HG02610 (cell line): Measurements from ENCODE around the gene HUS1.
"Not testable (repeated sequence)": the region's sequence is repeated elsewhere in the genome, so short reads cannot be mapped to it uniquely, and the experiment has no call there.

Experiments
- ATAC-seq: cut with Tn5 transposase; IDR thresholded peaks from one replicate; pipeline ENCODE4 v1.9.1; 2021; ENCODE audit warnings: mild to moderate bottlenecking, moderate library complexity; ENCODE audit not compliant: unreplicated experiment

The HUS1 gene

DNA sequence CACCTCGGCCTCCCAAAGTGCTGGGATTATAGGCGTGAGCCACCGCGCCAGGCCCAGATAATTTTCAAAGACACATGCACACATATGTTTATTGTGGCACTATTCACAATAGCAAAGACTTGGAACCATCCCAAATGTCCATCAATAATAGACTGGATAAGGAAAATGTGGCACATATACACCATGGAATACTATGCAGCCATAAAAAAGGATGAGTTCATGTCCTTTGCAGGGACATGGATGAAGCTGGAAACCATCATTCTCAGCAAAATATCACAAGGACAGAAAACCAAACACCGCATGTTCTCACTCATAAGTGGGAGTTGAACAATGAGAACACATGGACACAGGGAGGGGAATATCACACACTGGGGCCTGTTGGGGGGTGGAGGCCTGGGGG, 1.2 kb upstream of the HUS1 start:
- not testable (repeated sequence) for ATAC-seq

GRCh38 chr7:47979832-47980181, 392 bp upstream of the HUS1 start:
- no peak for ATAC-seq

- ATAC-seq = no peak
These were observed 648 bp downstream of the HUS1 start for GRCh38 chr7:47978790-47979144.

DNA sequence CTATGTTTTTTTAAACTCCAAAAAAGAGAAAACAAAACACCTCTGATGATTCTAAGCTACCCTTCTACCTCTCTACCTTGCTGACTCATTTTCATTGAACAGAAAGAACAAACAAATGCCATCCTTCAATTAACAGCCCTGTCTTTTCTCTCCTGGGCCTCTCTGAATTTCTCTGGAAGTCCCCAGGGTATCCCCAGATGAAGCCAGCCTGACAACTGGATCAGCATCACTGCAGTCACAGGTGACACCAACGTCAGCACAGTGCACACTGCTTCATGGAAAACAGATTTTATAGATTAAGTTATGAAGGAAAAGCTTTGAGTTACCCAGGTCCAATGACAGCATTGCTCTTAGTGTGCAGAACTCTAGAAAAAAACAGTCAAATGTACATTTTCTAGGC, 5.7 kb downstream of the HUS1 start:
- ATAC-seq = peak; percentile 65

GRCh38 chr7:47970761-47971160, 8.7 kb downstream of the HUS1 start:
- ATAC-seq = no peak

DNA sequence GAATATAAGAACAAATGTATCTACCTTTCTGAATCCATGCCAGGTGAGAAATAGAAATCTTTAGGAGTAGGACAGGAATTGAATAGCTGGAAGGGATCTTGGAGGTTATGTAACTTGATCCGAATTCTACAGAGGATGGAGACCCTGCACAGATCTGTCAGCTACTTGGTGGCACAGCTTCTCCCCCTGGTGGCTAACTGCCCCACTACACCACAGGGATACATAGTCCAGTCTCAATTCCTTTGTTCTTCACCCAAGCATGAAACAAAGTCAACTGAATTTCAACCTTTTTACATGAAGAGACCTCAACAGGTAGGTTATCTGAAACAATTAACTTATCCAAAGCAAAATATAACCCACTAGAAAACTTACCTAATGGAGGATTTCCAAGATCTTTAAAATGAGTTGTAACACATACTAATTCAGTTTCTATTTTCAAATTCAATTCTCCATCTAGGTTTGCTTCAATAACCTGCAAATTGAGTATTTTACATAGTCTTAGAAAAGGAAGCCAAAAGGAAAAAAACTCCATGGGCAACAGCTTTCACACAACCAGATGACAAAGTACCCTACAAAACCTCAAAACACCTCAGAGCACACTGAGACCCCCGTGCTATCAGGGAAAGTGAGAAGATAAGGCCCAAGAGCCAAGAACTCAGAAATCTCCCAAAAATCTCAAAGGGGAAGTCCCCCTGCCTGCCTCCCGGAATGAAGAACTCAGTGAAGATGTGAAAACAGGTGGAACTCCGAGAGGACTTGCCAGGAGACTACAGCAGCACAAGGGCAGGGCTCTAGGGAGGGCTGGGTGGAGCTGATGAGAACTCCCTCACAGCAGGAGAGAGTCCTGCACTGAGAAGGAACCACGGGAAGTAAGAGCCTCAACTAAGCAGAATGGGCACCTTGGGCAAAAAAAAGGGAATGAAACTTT, 10.3 kb downstream of the HUS1 start:
- ATAC-seq = peak; percentile 68

DNA sequence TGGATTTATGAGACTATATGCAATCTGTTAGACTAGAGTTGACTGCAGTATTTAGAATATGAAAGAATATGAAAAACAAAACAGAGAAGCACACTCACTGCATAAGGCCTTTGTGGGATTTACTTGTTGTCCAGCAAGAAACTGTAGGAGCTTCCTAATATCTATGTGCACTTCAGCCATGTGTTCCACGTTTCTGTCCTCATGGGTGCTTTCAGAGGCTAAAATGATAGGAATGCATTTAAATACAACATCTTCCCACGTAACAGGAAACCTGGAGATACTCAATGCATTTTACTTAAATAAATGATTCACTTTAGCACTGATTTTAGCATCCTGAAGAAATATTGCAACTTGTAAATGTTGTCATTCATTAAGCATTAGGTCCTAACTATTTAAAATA, 11.7 kb downstream of the HUS1 start:
- ATAC-seq = no peak

DNA sequence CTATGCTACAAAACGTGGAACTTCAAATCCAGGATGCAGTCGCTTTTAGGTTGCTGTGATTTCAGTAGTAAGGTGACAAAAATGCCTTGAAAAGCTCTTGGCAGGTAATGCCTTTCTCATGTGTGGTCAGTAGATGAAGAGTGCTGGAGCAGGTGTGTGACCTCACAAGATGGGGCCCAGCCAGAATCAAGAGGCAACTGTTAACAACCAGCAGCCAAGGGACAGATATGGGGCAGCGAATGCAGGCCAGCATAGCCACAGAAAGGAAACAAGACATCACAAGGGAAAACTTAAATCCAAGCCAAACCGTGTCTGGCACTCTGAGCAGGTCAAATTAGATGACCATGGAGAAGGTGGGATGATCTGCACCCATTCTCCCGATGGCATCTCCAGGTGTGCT, 12.3 kb downstream of the HUS1 start:
- ATAC-seq = no peak

- ATAC-seq = no peak
These were observed 14.0 kb downstream of the HUS1 start for GRCh38 chr7:47965456-47965855.

GRCh38 chr7:47962262-47962661, 17.2 kb downstream of the HUS1 start:
- ATAC-seq = no peak

DNA sequence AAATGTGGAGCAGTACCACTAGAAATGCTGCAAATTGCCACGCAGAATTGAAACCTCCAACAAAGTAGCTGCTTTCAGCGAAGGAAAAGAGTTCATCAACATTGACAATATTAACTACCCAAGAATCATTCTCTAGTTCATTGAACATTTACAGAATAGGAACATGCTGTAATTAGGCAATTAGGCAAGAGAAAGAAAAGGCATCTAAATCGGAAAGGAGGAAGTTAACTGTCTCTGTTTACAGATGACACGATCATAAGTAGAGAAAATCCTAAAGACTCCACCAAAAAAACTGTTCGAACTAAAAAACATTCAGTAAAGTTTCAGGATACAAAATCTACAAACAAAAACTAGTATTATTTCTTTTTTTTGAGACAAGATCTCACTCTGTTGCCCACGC, 22.3 kb downstream of the HUS1 start:
- no peak for ATAC-seq

GRCh38 chr7:47956220-47956619, 23.2 kb downstream of the HUS1 start:
- ATAC-seq = no peak

DNA sequence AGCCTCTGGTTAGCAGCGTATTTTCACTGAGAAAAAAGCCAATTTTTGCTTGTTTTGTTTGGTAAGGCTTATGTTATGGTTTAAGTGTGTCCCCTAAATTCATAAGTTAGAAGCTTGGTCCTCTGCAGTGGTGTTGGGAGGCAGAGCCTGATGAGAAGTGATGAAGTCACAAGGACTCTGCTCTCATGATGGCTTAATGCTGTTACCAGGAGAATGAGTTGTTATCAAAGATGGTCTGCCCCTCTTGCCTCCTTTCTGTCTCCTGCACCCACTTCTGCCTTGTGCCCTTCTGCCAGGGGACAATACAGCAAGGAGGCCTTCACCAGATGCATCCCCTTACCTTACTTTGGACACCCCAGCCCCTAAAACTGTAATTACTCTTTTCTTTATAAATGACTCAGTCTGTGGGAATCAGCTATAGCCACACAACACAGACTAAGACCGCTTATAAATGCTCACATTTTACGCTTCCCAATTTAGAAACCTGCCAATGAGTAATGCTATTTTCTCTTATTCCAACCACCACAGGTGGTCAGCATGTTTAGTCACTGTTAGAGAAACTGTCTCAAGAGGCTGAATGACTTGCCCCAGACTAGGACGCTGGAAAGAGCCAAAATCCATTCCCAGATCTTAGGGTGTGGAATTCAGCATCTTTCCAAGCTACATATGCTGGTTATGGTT, 25.0 kb downstream of the HUS1 start:
- peak; percentile 81 for ATAC-seq

GRCh38 chr7:47953822-47954221, 25.6 kb downstream of the HUS1 start:
- peak; percentile 64 for ATAC-seq

- ATAC-seq = no peak
These were observed 27.2 kb downstream of the HUS1 start for GRCh38 chr7:47952224-47952623.

DNA sequence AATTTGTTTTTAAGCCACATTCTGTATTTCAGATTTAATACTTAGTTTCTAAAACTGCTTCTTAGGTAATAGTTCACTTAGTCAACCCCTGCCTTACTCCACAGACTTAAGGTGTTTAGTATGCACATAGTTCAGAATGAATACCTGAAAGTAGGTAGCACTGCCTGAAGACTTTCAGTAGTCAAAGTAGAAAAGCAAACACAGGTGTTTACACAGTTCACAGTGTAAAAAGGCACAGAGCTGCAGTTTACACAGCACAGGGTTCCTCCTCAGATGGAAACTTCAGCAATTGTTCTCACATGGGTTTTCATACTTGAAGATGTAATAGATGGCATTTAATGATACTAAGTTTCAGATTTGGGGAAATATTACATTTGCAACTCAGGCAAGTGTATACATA, 28.0 kb downstream of the HUS1 start:
- ATAC-seq = no peak

DNA sequence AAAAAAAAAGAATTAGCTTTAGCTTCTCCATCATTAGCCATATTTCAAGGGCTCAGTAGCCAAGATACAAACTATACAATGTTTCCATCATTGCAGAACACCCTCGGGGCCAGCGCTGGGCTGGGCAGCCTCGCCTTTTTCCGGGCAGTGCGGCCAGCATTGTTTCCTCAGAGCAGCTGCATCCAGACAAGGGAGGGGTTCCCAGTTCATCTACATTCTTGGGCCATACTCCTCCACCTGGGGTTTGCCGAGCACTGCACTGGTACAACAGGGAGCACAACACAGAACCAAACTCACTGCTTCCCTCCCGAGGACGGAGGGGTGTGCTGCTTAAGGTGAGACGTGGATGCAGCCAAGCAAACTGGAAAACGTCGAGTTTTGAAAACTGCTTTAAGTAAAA, 28.7 kb downstream of the HUS1 start:
- ATAC-seq = no peak

DNA sequence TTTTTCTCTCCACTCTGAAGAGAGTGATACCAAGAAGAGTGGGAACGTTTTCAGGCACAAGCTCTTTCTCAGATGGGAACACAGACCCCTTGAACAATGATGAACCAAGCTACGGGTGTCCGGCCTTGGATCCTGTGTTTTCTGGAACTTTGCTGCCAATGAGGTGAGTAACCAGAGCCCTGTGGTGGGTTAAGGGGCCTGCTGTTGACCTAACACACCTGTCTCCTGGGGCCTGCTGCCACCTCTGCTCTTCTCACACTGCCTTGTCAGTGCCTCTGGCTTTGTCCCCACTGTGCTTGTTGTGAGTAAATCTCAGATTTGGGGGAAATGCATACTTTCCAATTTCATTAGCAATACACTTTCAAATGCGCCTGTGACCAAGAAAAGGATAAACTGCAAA, 29.7 kb downstream of the HUS1 start:
- no peak for ATAC-seq

DNA sequence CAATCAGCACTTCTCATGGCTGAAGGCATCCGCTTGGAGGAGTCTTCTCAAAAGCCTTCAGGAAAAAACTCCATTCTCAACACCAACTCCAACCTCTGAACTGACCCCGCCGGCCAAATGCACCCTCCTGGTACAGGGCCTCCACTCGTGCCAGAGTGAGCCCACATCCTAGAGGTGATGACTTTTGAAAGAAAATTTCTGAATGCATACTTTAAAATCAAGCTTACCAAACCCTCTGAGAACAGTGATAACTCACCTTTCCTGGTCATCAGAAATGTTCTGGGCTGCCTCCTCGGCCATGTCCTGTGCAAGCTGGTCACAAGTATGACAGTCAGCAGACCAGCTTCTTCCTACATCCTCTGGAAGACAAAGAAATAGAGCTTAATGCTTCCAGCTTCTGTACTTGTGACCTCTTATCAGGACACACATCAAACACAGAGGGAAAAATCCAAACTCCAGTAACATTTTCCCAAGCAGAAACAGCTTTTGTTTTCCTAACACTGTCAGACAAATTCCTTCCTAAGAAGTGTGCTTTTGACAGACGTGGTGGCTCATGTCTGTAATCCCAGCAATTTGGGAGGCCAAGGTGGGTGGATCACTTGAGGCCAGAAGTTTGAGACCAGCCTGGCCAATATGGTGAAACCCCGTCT, 31.1 kb downstream of the HUS1 start, which contains the start of gene PKD1L1:
TSS of gene PKD1L1 (minus strand) at position 326 of the 650 bp plus-strand sequence. CDS start at position 300, 26 bp downstream.
- no peak for ATAC-seq

- no peak for ATAC-seq
These were observed 32.1 kb downstream of the HUS1 start for GRCh38 chr7:47947355-47947749.

GRCh38 chr7:47946581-47947354, 32.6 kb downstream of the HUS1 start:
- no peak for ATAC-seq
